Esophagus squamous epithelium (tissue), 4 donors: ENCODE measurements around the gene CXCR5.

ENCODE experiments used
- CTCF ChIP-seq, 6 experiments: fragments of 450-650 bp in 4 of 6; fragments of 200-600 bp in 2 of 6; sonication (generic) in 2 of 6; IDR thresholded peaks; one replicate each; pipeline ENCODE4 v1.5.1; 2016 to 2019; ENCODE audit warnings: antibody characterized with exemption in 6 of 6, mild to moderate bottlenecking in 4 of 6, moderate library complexity in 4 of 6
- POLR2A ChIP-seq, 4 donors: fragments of 450-650 bp; IDR thresholded peaks; one replicate each; pipeline ENCODE4 v1.6.1; 2017; ENCODE audit warnings: antibody characterized with exemption in 4 of 4, mild to moderate bottlenecking in 4 of 4, moderate library complexity in 3 of 4

- TF ChIP-seq POLR2A (IDR thresholded peaks at IDR 0.05) (no peak), CTCF (IDR thresholded peaks at IDR 0.05) (peak; percentile 87 to 98 (median 96))
Observed at GRCh38 chr11:118907051-118908042, 23.7 kb downstream of the CXCR5 start.
